Mesothelial cell of epicardium (in vitro differentiated cells): ENCODE results near the gene RAPGEF3. TPM values are rescaled to one million over a fixed set of nuclear protein-coding genes. Genes with fewer than 3 reads are reported as not detected.

Experiments
- DNase-seq, 2 experiments: peaks; one replicate each; pipeline ENCODE4 v3.0.0; 2021; ENCODE audit warnings: low spot score in 2 of 2; ENCODE audit not compliant: unreplicated experiment in 2 of 2
- H3K27ac Mint-ChIP-seq: 2 replicates; pipeline ENCODE4 v1.8.0; 2021; ENCODE audit warnings: mixed read lengths
- H3K27me3 Mint-ChIP-seq: 2 replicates; pipeline ENCODE4 v1.8.0; 2021; ENCODE audit warnings: low read depth, mixed read lengths
- H3K36me3 Mint-ChIP-seq: 2 replicates; pipeline ENCODE4 v1.8.0; 2021; ENCODE audit warnings: mixed read lengths
- H3K4me1 Mint-ChIP-seq: 2 replicates; pipeline ENCODE4 v1.8.0; 2021; ENCODE audit warnings: mixed read lengths
- H3K4me3 Mint-ChIP-seq: 2 replicates; pipeline ENCODE4 v1.8.0; 2021; ENCODE audit warnings: mild to moderate bottlenecking, moderate library complexity, mixed read lengths
- H3K9me3 Mint-ChIP-seq: 2 replicates; pipeline ENCODE4 v1.8.0; 2021; ENCODE audit warnings: mixed read lengths
- total RNA-seq: library from RNA; stranded (reverse); gene quantifications from 3 replicates; pipeline ENCODE4 v1.2.1, GENCODE V29; 2021
- TF ChIP-seq, protein P1 (sequence below): fragments of 200-600 bp; sonication (generic); IDR thresholded peaks from one replicate; pipeline ENCODE4 v1.5.0; 2021; ENCODE audit warnings: antibody characterized with exemption; ENCODE audit not compliant: unreplicated experiment

The RAPGEF3 gene
- total RNA-seq, 1 donor from 2014 or later: 19.4 TPM

DNA sequence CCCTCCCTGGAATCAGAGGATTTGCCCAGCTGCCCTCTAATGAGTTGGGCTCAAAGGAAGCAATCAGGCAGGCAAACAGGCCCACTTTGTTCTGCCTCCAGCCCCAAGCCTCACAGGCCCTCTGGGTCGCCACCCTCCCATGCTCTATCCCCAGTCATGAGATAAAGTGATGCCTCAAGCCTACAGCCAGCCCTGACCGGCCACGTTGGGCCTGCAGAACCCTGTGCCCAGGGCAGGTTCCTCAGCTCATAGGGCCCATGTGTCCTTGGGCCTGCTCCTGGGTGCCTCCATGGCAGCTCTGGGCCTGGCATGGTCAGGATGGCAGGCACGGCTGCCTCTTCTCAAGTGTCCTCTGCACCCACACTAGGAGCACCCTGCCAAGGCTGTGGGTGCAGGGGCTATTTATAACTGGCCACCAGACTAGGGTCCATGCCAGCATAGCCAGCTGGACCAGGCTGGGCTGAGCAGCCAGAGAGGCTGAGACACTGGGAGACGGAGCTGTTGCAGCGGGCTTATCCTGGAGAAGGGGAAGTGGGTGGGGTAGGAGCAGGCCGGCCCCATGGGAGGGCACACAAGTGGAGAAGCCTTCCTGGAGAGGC, 40.8 kb upstream of the RAPGEF3 start:
- Mint-ChIP-seq H3K4me1 (peaks cover 26% of the 10 kb centered on the region), H3K36me3 (peaks cover 4% of the 10 kb centered on the region), H3K27me3 (no peaks in the 10 kb centered on the region), H3K4me3 (no peak overlapping the region), H3K9me3 (no peaks in the 10 kb centered on the region), H3K27ac (no peak overlapping the region)
- DNase-seq: no peak
- TF ChIP-seq, protein P1, sequence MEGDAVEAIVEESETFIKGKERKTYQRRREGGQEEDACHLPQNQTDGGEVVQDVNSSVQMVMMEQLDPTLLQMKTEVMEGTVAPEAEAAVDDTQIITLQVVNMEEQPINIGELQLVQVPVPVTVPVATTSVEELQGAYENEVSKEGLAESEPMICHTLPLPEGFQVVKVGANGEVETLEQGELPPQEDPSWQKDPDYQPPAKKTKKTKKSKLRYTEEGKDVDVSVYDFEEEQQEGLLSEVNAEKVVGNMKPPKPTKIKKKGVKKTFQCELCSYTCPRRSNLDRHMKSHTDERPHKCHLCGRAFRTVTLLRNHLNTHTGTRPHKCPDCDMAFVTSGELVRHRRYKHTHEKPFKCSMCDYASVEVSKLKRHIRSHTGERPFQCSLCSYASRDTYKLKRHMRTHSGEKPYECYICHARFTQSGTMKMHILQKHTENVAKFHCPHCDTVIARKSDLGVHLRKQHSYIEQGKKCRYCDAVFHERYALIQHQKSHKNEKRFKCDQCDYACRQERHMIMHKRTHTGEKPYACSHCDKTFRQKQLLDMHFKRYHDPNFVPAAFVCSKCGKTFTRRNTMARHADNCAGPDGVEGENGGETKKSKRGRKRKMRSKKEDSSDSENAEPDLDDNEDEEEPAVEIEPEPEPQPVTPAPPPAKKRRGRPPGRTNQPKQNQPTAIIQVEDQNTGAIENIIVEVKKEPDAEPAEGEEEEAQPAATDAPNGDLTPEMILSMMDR: no peak

DNA sequence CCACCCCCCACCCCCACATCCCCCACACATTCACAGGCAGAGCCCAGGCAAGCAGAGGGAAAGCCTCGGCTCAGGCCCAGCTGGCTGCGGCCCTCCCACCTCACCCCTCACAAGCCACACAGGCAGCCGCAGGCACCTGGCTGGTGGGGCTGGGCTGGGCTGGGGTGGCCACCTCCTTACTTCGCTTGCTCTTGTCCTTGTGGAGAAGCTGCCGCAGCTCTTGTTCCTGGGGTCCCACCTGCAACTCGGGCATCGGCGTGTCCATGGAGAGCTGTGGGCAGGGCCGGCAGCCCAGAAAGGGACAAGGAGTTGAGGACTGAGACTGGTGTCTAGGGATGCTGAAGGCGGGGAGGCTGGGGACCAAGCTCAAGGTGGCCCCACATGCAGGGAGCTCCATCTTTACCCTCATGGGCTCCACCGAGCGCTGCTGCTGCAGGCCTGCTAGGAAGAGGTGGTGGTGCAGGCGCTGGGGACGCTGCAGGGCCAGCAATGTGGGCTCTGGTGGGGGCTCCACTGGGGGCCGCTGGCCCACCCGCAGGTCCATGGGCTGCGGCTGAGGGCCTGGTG, 39.8 kb upstream of the RAPGEF3 start:
- peaks cover 9% of the 10 kb centered on the region for H3K36me3 Mint-ChIP-seq
- no peak overlapping the region for H3K27ac Mint-ChIP-seq
- DNase-seq: no peak
- H3K4me1 Mint-ChIP-seq: peaks cover 17% of the 10 kb centered on the region
- H3K4me3 Mint-ChIP-seq: no peak overlapping the region
- no peaks in the 10 kb centered on the region for H3K9me3 Mint-ChIP-seq
- H3K27me3 Mint-ChIP-seq: no peaks in the 10 kb centered on the region
- TF ChIP-seq, protein P1: no peak

DNA sequence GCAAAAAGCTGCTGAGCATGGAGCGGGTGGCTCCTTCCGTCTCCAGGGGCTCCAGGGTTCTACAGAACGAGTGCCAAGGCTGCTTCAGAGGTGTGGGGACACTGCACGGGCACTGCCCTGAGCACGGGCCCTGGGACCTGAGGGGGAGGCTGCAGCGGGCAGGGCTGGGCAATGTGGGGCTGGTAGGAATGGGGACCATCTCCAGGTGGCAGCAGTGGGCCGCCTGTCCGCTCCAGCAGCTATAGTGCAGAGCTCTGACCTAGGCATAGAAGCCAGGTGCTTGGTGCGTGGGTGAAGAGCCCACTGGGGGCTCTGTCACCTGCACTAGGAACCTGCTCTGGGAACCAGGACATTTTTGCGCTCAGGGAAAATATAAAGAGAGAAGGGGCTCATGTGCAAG, 38.8 kb upstream of the RAPGEF3 start:
- no peak for DNase-seq
- H3K36me3 Mint-ChIP-seq: peaks cover 13% of the 10 kb centered on the region
- no peak overlapping the region for H3K27ac Mint-ChIP-seq
- H3K4me1 Mint-ChIP-seq: peaks cover 7% of the 10 kb centered on the region
- H3K9me3 Mint-ChIP-seq: no peaks in the 10 kb centered on the region
- no peak overlapping the region for H3K4me3 Mint-ChIP-seq
- no peaks in the 10 kb centered on the region for H3K27me3 Mint-ChIP-seq
- TF ChIP-seq, protein P1: no peak

DNA sequence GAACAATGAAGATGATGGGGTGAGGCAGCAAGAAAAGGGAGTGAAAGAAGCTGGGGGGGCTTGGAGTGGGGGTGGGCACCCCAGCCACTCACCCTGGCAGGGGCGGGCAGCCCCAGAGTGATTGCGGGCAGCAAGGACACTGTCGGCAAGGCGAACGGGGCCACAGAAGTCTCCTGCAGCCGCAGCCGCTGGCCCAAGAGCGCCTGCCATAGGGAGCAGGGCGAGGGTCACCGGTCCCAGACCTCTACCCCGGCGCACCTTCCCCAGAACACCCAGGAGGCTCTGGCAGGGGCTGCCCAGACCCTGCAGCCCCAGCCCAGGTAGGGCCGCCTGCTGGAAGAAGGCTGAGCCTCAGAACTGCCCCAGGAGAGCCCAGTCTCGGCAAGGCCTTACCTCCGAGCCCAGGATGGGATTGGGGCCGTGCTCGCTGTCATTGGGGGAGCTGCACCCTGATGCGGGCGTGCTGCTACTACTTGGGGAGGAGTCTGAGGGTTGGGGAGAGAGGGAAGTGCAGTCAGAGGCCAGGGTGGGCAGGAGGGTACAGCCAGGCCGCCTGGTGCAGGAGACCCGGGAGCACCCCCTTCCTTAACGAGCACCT, 37.2 kb upstream of the RAPGEF3 start:
- TF ChIP-seq, protein P1: no peak
- DNase-seq: no peak
- no peaks in the 10 kb centered on the region for H3K9me3 Mint-ChIP-seq
- peaks cover 17% of the 10 kb centered on the region for H3K36me3 Mint-ChIP-seq
- no peak overlapping the region for H3K27ac Mint-ChIP-seq
- no peak overlapping the region for H3K4me3 Mint-ChIP-seq
- H3K27me3 Mint-ChIP-seq: no peaks in the 10 kb centered on the region
- no peaks in the 10 kb centered on the region for H3K4me1 Mint-ChIP-seq

DNA sequence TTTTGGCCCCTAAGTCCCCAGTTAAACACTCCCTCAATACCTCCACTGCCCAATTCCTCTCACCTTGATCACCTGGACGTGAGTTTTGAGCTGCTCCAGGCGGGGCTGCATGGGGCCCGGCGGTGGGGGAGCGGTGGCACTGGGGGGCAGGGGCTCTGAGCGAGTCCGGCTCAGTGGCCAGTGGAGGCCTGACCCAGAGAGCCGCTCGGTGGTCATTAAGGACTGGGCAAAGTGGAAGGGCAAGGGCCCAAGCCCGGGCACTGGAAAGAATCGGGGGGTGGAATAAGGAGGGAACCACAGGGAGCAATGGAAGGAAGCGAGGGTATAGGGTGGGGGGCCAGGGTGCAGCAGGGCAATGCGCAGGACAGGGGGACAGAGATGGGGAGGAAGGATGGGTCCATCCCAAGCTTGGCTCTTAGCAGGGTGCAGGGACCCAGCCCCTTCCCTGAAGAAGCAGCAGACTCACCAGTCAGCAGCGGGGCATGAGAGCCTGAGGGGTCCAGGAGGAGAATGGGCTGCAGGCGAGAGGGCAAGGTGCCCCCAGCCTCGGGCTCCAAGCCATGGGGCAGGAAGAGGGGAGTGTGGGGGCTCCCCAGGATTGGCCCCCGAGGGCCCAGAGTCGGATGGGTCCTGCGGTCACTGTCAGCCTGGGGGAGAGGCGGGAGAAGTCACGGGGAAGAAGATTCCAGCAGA, 36.6 kb upstream of the RAPGEF3 start:
- Mint-ChIP-seq H3K4me1 (no peaks in the 10 kb centered on the region), H3K36me3 (peaks cover 21% of the 10 kb centered on the region), H3K27ac (no peak overlapping the region), H3K27me3 (no peaks in the 10 kb centered on the region), H3K4me3 (no peak overlapping the region), H3K9me3 (no peaks in the 10 kb centered on the region)
- TF ChIP-seq, protein P1: no peak
- DNase-seq: no peak
